Smooth muscle cell (in vitro differentiated cells): ENCODE data around the gene STX3. TPM values are rescaled to one million over a fixed set of nuclear protein-coding genes. Genes with fewer than 3 reads are reported as not detected.

Experiments
- DNase-seq: peaks from one replicate; lab custom pipeline; 2025; ENCODE audit not compliant: unreplicated experiment; lab: John Stamatoyannopoulos, UW
- H2AFZ ChIP-seq: fragments of 200-600 bp; sonication (generic); 2 replicates; pipeline ENCODE4 v1.6.0; 2016; ENCODE audit warnings: antibody characterized with exemption, low read depth, mild to moderate bottlenecking
- H3F3A ChIP-seq: fragments of 200-600 bp; sonication (generic); 2 replicates; pipeline ENCODE4 v1.6.0; 2017; ENCODE audit warnings: antibody characterized with exemption, low read depth
- H3K27ac ChIP-seq: fragments of 200-600 bp; sonication (generic); 2 replicates; pipeline ENCODE4 v1.5.1; 2016; ENCODE audit warnings: low read depth, mild to moderate bottlenecking
- H3K27me3 ChIP-seq: fragments of 200-600 bp; sonication (generic); 2 replicates; pipeline ENCODE4 v1.6.1; 2016; ENCODE audit warnings: low read depth, mild to moderate bottlenecking
- H3K36me3 ChIP-seq: fragments of 200-600 bp; sonication (generic); 2 replicates; pipeline ENCODE4 v1.5.1; 2016; ENCODE audit warnings: low read depth
- H3K4me1 ChIP-seq: fragments of 200-600 bp; sonication (generic); 2 replicates; pipeline ENCODE4 v1.5.1; 2016; ENCODE audit warnings: low read depth
- H3K4me2 ChIP-seq: fragments of 200-600 bp; sonication (generic); 2 replicates; pipeline ENCODE4 v1.6.0; 2016; ENCODE audit warnings: mild to moderate bottlenecking
- H3K4me3 ChIP-seq: fragments of 200-600 bp; sonication (generic); 2 replicates; pipeline ENCODE4 v1.5.1; 2016; ENCODE audit warnings: mild to moderate bottlenecking
- H3K79me2 ChIP-seq: fragments of 200-600 bp; sonication (generic); 2 replicates; pipeline ENCODE4 v1.6.0; 2016; ENCODE audit warnings: low read depth, mild to moderate bottlenecking
- H3K9ac ChIP-seq: fragments of 200-600 bp; sonication (generic); 2 replicates; pipeline ENCODE4 v1.6.0; 2016; ENCODE audit warnings: low read depth
- H3K9me3 ChIP-seq: fragments of 200-600 bp; sonication (generic); replicated peaks from 2 replicates; pipeline ENCODE4 v1.5.1; 2016; ENCODE audit warnings: low read depth
- H4K20me1 ChIP-seq: fragments of 200-600 bp; sonication (generic); 2 replicates; pipeline ENCODE4 v1.6.0; 2016; ENCODE audit warnings: low read depth
- WGBS: methylation state at CpG from one replicate; pipeline ENCODE4 v1.1.7; 2016; ENCODE audit warnings: low lambda C conversion rate; 5-methylcytosine and 5-hydroxymethylcytosine counted together
- polyA plus RNA-seq: library from polyadenylated mRNA; unstranded; fragments of >200 nt; fragmentation: Nextera tagmentation; extraction: Ambion mirVana; gene quantifications from 2 replicates; pipeline ENCODE4 v1.2.1, GENCODE V29; 2016
- total RNA-seq: library from RNA; depleted of rRNA; stranded (reverse); fragments of >200 nt; gene quantifications from 2 replicates; pipeline ENCODE4 v1.2.3, GENCODE V29; 2014
- TF ChIP-seq, protein P1 (sequence below): fragments of 200-600 bp; sonication (generic); IDR thresholded peaks from 2 replicates; pipeline ENCODE4 v1.5.1; 2017; ENCODE audit warnings: borderline replicate concordance, mild to moderate bottlenecking, antibody characterized with exemption; ENCODE audit not compliant: insufficient read depth, poor library complexity, severe bottlenecking

STX3 gene
- total and polyA plus RNA-seq, 2 experiments from 2014 or later = 24.1 to 52.2 TPM

DNA sequence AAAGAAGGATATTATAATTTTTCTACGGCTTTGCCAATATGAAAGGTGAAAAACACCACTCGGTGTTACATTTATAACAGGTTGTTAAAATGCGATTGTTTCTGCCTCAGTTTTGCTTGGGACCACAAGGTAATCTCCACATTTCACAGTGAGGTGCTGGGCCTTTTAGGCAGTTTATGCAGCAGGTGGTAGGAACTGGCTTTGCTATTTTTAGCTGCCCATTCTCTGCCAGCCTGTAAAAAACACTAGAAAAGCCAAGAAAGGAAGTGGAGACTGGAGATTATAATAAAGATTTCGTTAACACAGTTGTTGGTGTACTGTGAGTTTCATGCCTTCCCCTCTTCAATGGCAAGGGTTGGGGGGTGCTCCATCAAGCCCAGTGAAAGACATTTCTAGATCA, 63.4 kb downstream of the STX3 start:
- Histone ChIP-seq H3K4me3 (no peak overlapping the region), H2AFZ (no peak overlapping the region), H3K27ac (no peak overlapping the region), H3K4me1 (no peaks in the 10 kb centered on the region), H3K4me2 (no peak overlapping the region), H4K20me1 (no peaks in the 10 kb centered on the region), H3K9me3 (no peaks in the 10 kb centered on the region), H3K27me3 (no peaks in the 10 kb centered on the region), H3K79me2 (no peaks in the 10 kb centered on the region), H3F3A (no peaks in the 10 kb centered on the region), H3K36me3 (no peaks in the 10 kb centered on the region), H3K9ac (no peak overlapping the region)
- TF ChIP-seq, protein P1, sequence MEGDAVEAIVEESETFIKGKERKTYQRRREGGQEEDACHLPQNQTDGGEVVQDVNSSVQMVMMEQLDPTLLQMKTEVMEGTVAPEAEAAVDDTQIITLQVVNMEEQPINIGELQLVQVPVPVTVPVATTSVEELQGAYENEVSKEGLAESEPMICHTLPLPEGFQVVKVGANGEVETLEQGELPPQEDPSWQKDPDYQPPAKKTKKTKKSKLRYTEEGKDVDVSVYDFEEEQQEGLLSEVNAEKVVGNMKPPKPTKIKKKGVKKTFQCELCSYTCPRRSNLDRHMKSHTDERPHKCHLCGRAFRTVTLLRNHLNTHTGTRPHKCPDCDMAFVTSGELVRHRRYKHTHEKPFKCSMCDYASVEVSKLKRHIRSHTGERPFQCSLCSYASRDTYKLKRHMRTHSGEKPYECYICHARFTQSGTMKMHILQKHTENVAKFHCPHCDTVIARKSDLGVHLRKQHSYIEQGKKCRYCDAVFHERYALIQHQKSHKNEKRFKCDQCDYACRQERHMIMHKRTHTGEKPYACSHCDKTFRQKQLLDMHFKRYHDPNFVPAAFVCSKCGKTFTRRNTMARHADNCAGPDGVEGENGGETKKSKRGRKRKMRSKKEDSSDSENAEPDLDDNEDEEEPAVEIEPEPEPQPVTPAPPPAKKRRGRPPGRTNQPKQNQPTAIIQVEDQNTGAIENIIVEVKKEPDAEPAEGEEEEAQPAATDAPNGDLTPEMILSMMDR = no peak
- 92% methylated on average over 4 of the region's 4 CpGs for WGBS
- DNase-seq = no peak

DNA sequence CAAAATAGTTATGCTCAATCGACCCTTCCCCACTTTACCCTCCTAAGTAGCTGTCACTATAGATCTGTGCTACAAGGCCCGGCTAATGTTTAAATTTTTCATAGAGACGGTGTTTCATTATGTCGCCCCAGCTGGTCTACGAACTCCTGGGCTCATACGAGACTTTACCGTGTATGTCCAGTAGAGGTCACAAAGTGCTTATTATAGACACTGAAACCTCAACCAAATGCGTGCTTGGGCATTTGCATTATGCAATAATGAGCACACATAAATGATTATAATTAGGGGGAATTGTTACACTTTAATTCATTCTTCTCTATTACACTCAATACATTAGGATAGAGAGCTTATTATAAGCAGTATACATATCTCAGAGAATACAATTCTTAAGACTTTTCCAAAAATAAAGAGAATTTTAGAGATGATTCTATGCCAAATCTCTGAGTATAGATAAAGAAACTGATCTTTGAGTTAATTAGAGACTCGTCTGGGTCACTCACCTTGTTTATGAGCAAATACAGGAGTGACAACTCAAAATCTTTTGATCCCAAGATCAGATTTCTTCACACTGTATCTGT, 67.9 kb downstream of the STX3 start:
- H3K27ac ChIP-seq = no peak overlapping the region
- no peaks in the 10 kb centered on the region for H4K20me1 ChIP-seq
- H3K4me1 ChIP-seq = no peaks in the 10 kb centered on the region
- H3K4me3 ChIP-seq = no peak overlapping the region
- H3F3A ChIP-seq = no peaks in the 10 kb centered on the region
- H2AFZ ChIP-seq = no peak overlapping the region
- H3K27me3 ChIP-seq = no peaks in the 10 kb centered on the region
- no peaks in the 10 kb centered on the region for H3K79me2 ChIP-seq
- TF ChIP-seq, protein P1 = peak; percentile 46
- H3K9ac ChIP-seq = no peak overlapping the region
- 32% methylated on average over 9 of the region's 9 CpGs for WGBS
- no peak for DNase-seq
- H3K9me3 ChIP-seq = no peaks in the 10 kb centered on the region
- H3K36me3 ChIP-seq = no peaks in the 10 kb centered on the region
- H3K4me2 ChIP-seq = no peak overlapping the region

- Histone ChIP-seq H3K9me3 (no peaks in the 10 kb centered on the region), H3K4me2 (no peak overlapping the region), H3K79me2 (no peaks in the 10 kb centered on the region), H4K20me1 (no peaks in the 10 kb centered on the region), H3F3A (no peaks in the 10 kb centered on the region), H3K27ac (no peak overlapping the region), H2AFZ (no peak overlapping the region), H3K27me3 (no peaks in the 10 kb centered on the region), H3K4me1 (no peaks in the 10 kb centered on the region), H3K36me3 (no peaks in the 10 kb centered on the region), H3K9ac (no peak overlapping the region), H3K4me3 (no peak overlapping the region)
- TF ChIP-seq, protein P1 = no peak
- DNase-seq = no peak
- WGBS = 84% methylated on average over 3 of the region's 3 CpGs
These were observed 74.2 kb downstream of the STX3 start for GRCh38 chr11:59829358-59829757.

GRCh38 chr11:59833602-59834001, 78.4 kb downstream of the STX3 start:
- 93% methylated on average over 2 of the region's 2 CpGs for WGBS

More at GRCh38 chr11:59833602-59834001, 78.4 kb downstream of the STX3 start:
- Histone ChIP-seq H2AFZ (no peak overlapping the region), H3K27ac (no peak overlapping the region), H3K79me2 (no peaks in the 10 kb centered on the region), H3K4me2 (no peak overlapping the region), H3K9me3 (no peaks in the 10 kb centered on the region), H3K27me3 (no peaks in the 10 kb centered on the region), H4K20me1 (no peaks in the 10 kb centered on the region), H3K4me1 (no peaks in the 10 kb centered on the region), H3F3A (no peaks in the 10 kb centered on the region), H3K4me3 (no peak overlapping the region), H3K36me3 (no peaks in the 10 kb centered on the region), H3K9ac (no peak overlapping the region)
- TF ChIP-seq, protein P1 = no peak
- DNase-seq = no peak
